Measurements from ENCODE around the gene TMEM89. TPM values are rescaled to one million over a fixed set of nuclear protein-coding genes. Genes with fewer than 3 reads are reported as not detected.

TMEM89 gene
- total RNA-seq, 1 experiment from 2014 or later: not detected

DNA sequence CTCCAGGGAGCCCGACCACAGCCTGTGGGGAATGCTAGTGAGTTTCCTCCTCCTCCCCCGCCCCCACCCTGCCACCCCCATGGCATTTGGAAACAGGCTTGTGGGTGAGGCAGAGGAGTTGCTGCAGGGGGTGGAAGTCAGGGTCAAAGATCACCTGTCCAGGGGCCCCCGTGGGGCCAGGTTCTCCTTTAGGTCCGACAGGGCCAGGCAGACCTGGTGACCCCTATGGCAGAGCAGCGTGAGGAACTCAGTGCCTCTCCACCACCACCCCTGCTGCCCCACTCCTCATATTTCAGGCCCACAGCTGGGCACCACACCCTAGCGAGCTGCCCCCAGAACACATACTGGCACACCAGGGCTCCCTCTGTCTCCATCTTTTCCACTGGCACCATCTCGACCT lies 49.1 kb downstream of the TMEM89 start:
- no peaks in the 10 kb centered on the region for H3K9me2 ChIP-seq (replicated peaks; ENCODE audit: low read length)
- no peaks in the 10 kb centered on the region for H3K27me3 ChIP-seq (ENCODE audit: low read length)
- H3K4me2 ChIP-seq (ENCODE audit: low read length): no peak overlapping the region
- H3K36me3 ChIP-seq (ENCODE audit: low read depth, low read length): no peaks in the 10 kb centered on the region
- no peaks in the 10 kb centered on the region for H3K9me3 ChIP-seq (ENCODE audit: low read length)
- H3F3A ChIP-seq (ENCODE audit: low read length, unreplicated experiment): no peaks in the 10 kb centered on the region
- POLR2A ChIA-PET (ENCODE audit: unreplicated experiment): no interaction called here
- intact Hi-C loops (cut with micrococcal nuclease): no loop called here
- H3K4me3 ChIP-seq (ENCODE audit: low read length): no peak overlapping the region
- no peak overlapping the region for H2AFZ ChIP-seq (ENCODE audit: low read length)
- no TSS peak for BruUV-seq (replicated peaks)
- no peak overlapping the region for H3K27ac ChIP-seq (ENCODE audit: low read length)
- no peak for ATAC-seq
- TF ChIP-seq EZH2phosphoT487 (IDR thresholded peaks at IDR 0.05; ENCODE audit: borderline replicate concordance, low read length): no peak
- TF ChIP-seq, protein P1, sequence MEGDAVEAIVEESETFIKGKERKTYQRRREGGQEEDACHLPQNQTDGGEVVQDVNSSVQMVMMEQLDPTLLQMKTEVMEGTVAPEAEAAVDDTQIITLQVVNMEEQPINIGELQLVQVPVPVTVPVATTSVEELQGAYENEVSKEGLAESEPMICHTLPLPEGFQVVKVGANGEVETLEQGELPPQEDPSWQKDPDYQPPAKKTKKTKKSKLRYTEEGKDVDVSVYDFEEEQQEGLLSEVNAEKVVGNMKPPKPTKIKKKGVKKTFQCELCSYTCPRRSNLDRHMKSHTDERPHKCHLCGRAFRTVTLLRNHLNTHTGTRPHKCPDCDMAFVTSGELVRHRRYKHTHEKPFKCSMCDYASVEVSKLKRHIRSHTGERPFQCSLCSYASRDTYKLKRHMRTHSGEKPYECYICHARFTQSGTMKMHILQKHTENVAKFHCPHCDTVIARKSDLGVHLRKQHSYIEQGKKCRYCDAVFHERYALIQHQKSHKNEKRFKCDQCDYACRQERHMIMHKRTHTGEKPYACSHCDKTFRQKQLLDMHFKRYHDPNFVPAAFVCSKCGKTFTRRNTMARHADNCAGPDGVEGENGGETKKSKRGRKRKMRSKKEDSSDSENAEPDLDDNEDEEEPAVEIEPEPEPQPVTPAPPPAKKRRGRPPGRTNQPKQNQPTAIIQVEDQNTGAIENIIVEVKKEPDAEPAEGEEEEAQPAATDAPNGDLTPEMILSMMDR (conservative IDR thresholded peaks at IDR 0.05; ENCODE audit: low read depth, low read length): no peak
- TF ChIP-seq EZH2 (IDR thresholded peaks at IDR 0.05; ENCODE audit: low read length, unreplicated experiment): no peak
- H3K79me2 ChIP-seq (ENCODE audit: low read length): no peaks in the 10 kb centered on the region
- H3K9ac ChIP-seq (ENCODE audit: low read length): no peak overlapping the region
- CTCF ChIA-PET: no interaction called here
- DNase-seq: no peak
- no peaks in the 10 kb centered on the region for H4K20me1 ChIP-seq (ENCODE audit: low read length)
- no peaks in the 10 kb centered on the region for H3K4me1 ChIP-seq (ENCODE audit: insufficient read depth, low read length)

DNA sequence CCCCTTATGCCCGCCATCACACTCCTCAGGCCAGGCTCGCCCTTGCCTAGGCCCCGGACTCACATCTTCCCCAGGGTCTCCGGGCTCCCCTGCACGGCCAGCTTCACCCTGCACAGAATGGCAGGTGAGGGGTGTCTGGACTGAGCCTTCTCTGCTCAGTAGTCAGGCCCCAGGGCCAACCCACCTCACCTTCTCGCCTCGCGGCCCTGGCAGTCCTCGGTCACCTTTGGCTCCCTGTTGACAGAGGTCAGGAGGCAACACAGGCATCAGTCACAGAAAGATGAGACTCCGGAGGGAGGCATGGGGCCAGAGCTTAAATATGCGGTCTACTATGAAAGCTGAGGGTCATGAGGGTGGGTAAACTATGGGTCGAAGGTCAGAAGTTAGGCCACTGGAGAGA lies 49.6 kb downstream of the TMEM89 start:
- Histone ChIP-seq H3K27me3 (ENCODE audit: low read length) (no peaks in the 10 kb centered on the region), H3K36me3 (ENCODE audit: low read depth, low read length) (no peaks in the 10 kb centered on the region), H3K9ac (ENCODE audit: low read length) (no peak overlapping the region), H3K4me1 (ENCODE audit: insufficient read depth, low read length) (no peaks in the 10 kb centered on the region), H3K4me2 (ENCODE audit: low read length) (no peak overlapping the region), H3K27ac (ENCODE audit: low read length) (no peak overlapping the region), H2AFZ (ENCODE audit: low read length) (no peak overlapping the region), H3K9me3 (ENCODE audit: low read length) (no peaks in the 10 kb centered on the region), H3K4me3 (ENCODE audit: low read length) (no peak overlapping the region), H3K9me2 (replicated peaks; ENCODE audit: low read length) (no peaks in the 10 kb centered on the region), H3K79me2 (ENCODE audit: low read length) (no peaks in the 10 kb centered on the region), H3F3A (ENCODE audit: low read length, unreplicated experiment) (no peaks in the 10 kb centered on the region), H4K20me1 (ENCODE audit: low read length) (no peaks in the 10 kb centered on the region)
- DNase-seq: no peak
- ATAC-seq: no peak
- CTCF ChIA-PET: no interaction called here
- intact Hi-C loops (cut with micrococcal nuclease): no loop called here
- POLR2A ChIA-PET (ENCODE audit: unreplicated experiment): no interaction called here
- TF ChIP-seq EZH2phosphoT487 (IDR thresholded peaks at IDR 0.05; ENCODE audit: borderline replicate concordance, low read length): no peak
- TF ChIP-seq EZH2 (IDR thresholded peaks at IDR 0.05; ENCODE audit: low read length, unreplicated experiment): no peak
- TF ChIP-seq, protein P1 (conservative IDR thresholded peaks at IDR 0.05; ENCODE audit: low read depth, low read length): no peak
- no TSS peak for BruUV-seq (replicated peaks)

Small RNAs within 50 kb of the gene (microRNA-seq; reads per million reads assigned to microRNA genes)
- not detected for gene MIR4793 (ENCODE audit: unreplicated experiment)
- not detected for gene MIR711 (ENCODE audit: unreplicated experiment)

Other genes starting within 250 kb of the TMEM89 start
- gene FBXW12, start 249.6 kb downstream of the TMEM89 start, total RNA-seq (2014; rRNA removed): not detected in 2 replicates
- gene PLXNB1, start 191.7 kb downstream of the TMEM89 start, total RNA-seq (2014; rRNA removed): 31.8 and 35.4 TPM in 2 replicates
- gene CCDC51, start 181.7 kb downstream of the TMEM89 start, total RNA-seq (2014; rRNA removed): 27.8 and 30.9 TPM in 2 replicates
- 517 and 618 TPM in 2 replicates for gene TMA7, start 181.5 kb downstream of the TMEM89 start, total RNA-seq (2014; rRNA removed)
- 13.9 and 16.1 TPM in 2 replicates for gene ATRIP, start 175.0 kb downstream of the TMEM89 start, total RNA-seq (2014; rRNA removed)
- 159 and 164 TPM in 2 replicates for gene SHISA5, start 117.6 kb downstream of the TMEM89 start, total RNA-seq (2014; rRNA removed)
- gene PFKFB4, start 65.0 kb downstream of the TMEM89 start, total RNA-seq (2014; rRNA removed): 33.5 and 35.2 TPM in 2 replicates
- 0.81 and 0.91 TPM in 2 replicates for gene UCN2, start 58.0 kb downstream of the TMEM89 start, total RNA-seq (2014; rRNA removed)
- 7.9 and 10.6 TPM in 2 replicates for gene COL7A1, start 26.4 kb downstream of the TMEM89 start, total RNA-seq (2014; rRNA removed)
- gene UQCRC1, start 12.1 kb downstream of the TMEM89 start, total RNA-seq (2014; rRNA removed): 575 and 622 TPM in 2 replicates
- gene SLC26A6, start 13.7 kb upstream of the TMEM89 start, total RNA-seq (2014; rRNA removed): 38.1 and 44.9 TPM in 2 replicates
- 0.92 and 1.1 TPM in 2 replicates for gene CELSR3, start 41.1 kb upstream of the TMEM89 start, total RNA-seq (2014; rRNA removed)
- 56.3 and 66.8 TPM in 2 replicates for gene NCKIPSD, start 64.1 kb upstream of the TMEM89 start, total RNA-seq (2014; rRNA removed)
- gene IP6K2, start 95.5 kb upstream of the TMEM89 start, total RNA-seq (2014; rRNA removed): 88.1 and 102 TPM in 2 replicates
- 68.1 and 117 TPM in 2 replicates for gene PRKAR2A, start 226.1 kb upstream of the TMEM89 start, total RNA-seq (2014; rRNA removed)

All from PC-3 (cell line).